ENCODE data around the gene PIGC.

The PIGC gene

GRCh38 chr1:172443666-172444453 lies at the start of gene PIGC:
TSS of gene PIGC (minus strand) at chr1:172444069. CDS start at chr1:172442622, 1,447 bp downstream.
- DNase-seq = peak; percentile 95

- DNase-seq = no peak
Observed at GRCh38 chr1:172492421-172492820, 48.6 kb upstream of the PIGC start.

DNA sequence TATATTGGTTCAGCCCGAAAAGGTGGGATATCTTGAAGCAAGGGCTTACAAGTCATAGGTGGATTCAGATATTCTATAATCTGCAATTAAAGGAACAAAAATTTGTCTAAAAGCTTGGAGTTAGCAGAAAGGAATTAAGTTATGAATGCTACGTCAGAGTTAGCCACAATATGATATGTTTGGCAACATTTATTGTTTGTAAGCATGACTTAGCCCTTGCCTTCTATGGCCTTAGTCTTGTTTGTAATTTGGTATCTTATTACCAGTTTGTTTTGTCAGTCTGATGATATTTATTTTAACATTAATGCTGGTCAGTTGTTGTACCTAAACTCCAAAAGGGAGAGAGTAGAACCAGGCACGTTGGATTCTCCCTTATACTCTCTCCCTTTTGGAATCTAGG lies 46.0 kb upstream of the PIGC start:
- no peak for DNase-seq

- no peak for DNase-seq
Observed at GRCh38 chr1:172488393-172488792, 44.5 kb upstream of the PIGC start.

DNA sequence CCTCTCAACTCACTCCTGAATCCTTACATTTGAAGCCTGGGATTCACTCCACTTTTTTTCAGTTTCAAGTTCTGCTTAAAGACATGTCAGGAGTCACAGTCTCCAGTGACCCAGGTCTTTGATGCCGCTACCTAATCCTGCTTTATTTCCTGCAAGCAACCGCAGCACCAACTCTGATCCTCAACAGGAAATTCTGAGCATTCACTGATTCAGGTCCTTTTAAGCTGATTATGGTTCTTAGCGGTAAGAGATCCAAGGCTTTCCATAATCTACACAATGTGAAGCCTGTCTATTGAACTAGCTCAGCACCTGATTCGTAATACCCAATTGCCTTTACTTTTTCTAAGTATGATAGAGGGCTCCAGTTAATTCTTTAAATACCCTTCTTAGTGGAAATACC lies 43.7 kb upstream of the PIGC start:
- DNase-seq = no peak

DNA sequence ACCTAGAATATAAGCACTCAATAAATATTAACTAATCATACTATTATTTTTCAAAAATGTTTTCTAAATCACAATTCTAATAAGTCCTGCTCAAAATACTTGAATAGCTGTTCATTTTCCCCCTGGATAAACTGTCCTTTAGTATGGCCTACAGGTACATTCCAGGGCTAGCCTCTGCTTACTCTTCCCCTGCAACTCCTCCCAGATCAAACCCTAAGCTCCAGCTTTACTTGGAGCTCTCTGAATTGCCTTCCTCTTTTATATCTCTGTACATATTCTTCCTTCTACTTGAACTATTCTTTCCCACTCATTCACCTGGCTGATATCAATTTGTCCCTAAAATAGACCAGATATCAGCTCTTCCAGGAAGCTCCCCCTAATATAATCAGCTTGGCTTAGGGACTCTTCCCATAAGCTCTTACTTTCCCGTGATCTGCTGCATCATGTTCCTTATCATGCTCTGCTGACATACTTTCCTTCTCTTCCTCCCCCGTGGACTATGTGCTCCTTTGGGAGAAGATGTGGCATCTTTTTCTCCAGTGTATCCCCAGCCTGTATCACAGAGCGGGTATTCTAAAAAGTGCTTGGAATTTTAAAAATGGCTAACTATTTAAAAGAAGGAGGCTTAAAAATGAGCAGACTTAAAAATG lies 43.1 kb upstream of the PIGC start:
- no peak for DNase-seq

GRCh38 chr1:172485626-172486025 lies 41.8 kb upstream of the PIGC start:
- DNase-seq = no peak

- no peak for DNase-seq
Observed at GRCh38 chr1:172484252-172484651, 40.4 kb upstream of the PIGC start.

DNA sequence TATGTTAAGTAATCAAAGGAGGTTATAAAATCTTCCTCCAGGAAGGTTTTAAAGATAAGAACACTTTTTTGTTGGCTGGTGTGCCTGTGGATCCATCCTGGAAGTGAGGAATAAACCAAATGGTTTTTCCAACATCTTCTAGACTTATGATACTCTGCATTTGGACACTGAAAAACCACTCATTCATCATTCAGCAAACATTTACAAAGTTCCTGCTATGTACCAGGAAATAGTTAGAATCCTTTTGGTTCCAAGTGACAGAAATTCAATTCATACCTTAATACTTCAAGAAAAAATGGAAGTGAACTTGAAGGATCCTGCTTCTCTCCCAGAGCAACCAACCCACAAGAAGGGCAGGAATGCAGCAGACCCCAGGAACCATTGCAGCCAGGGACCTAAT lies 39.6 kb upstream of the PIGC start:
- no peak for DNase-seq

GRCh38 chr1:172482044-172482443 lies 38.2 kb upstream of the PIGC start:
- DNase-seq = no peak

- DNase-seq = no peak
Observed at GRCh38 chr1:172480431-172480830, 36.6 kb upstream of the PIGC start.

DNA sequence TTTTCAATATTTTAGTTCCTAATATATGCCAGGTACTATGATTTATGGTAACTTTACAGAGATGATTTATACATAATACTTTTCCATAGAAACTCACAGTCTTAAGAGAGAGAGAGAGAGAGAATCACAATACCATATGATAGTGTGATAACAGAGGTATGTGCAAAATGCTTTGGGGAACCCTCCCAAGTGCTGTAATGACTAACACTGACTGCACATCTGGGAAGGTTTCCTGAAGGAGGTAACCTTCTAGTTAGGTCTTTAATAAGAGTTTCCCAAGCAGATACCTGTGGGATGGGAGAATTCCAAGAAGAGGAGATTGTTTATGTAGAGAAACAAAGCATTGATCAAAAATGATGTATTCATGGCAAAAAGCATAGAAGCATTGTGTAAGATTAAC lies 34.6 kb upstream of the PIGC start:
- DNase-seq = no peak

GRCh38 chr1:172477741-172478140 lies 33.9 kb upstream of the PIGC start:
- no peak for DNase-seq

GRCh38 chr1:172477216-172477615 lies 33.3 kb upstream of the PIGC start:
- DNase-seq = no peak

DNA sequence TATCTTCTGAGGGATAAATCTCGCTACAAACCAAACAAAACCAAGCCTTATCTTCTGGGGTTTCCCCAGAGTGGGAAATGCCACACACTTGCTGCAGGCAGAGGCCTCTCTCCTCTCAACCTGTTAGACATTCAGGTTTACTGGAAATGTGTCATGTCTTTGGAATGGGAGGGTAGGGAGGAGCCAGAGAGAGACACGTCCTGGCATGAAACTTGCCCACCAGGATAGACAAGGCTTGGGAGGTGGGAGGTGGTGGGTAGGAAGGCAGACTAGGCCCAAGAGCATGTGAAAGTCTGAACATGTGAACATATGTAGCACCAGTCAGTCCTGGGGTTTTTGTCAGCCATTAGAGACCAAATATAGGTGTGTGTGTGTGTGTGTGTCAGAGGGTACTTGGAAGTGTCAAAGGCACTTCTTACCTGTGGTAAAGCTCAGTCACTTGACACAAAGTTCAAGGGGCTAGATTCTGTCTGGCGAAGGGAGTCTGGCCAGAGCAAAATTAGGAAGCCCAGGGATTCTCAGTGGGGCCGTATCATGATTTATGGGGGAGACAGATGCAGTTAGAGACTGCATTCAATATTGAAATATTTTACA lies 32.4 kb upstream of the PIGC start:
- no peak for DNase-seq

GRCh38 chr1:172473842-172474241 lies 30.0 kb upstream of the PIGC start:
- DNase-seq = no peak

DNA sequence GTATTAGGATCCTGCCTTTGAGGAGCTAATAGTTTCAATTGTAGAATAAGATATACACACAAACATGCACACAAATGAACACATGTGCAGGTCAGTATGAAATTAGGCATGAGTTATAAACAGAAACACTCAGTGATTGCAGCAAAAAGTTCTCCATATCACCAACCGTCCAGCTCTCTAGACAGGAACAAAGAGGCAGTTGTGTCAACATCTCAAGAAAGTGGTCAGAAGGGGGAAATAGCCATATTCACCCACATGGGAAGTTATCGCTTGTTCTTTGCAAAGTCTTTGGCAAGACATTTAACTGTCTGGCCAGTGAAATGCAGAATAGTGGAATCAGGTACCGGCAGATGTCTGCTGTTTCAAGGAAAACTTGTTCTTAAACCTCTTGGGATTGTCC lies 29.4 kb upstream of the PIGC start:
- no peak for DNase-seq

GRCh38 chr1:172472495-172472894 lies 28.6 kb upstream of the PIGC start:
- no peak for DNase-seq

DNA sequence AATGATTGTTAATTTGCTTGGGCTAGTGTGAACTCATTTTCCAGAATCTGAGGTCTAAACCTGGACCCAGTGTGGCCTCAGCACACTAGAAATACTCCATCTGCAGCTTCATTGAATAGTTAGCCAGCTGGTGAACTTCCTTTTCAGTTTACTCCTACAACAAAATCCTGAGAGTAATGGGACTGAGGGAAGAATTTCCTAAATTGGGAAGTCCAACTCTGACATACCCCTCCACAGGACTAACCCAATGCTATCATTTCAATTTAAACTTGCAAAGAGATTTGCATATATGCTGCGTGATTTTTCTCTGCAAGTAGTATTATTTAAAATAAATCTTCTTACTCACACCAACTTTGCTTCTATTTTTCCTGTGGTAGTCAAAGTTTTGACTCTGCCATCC lies 27.8 kb upstream of the PIGC start:
- no peak for DNase-seq

DNA sequence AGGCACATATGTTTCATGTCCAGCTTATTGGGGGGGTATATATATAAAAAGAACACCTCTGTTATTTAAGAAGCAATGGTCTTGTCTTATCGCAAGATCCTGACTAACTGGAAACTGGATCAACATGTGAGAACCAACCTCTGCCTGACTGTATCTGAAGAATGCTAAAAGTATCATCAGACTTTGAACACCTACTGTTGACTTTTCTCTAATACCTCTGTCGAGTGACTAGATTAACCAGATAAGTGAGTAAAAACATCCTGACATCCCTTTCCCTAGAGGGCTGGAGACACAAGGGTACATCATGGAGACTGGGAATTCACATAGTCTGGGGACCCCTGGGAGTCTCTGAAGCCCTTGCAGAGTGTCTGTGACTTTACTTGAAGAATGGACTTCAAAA lies 26.3 kb upstream of the PIGC start:
- no peak for DNase-seq

DNA sequence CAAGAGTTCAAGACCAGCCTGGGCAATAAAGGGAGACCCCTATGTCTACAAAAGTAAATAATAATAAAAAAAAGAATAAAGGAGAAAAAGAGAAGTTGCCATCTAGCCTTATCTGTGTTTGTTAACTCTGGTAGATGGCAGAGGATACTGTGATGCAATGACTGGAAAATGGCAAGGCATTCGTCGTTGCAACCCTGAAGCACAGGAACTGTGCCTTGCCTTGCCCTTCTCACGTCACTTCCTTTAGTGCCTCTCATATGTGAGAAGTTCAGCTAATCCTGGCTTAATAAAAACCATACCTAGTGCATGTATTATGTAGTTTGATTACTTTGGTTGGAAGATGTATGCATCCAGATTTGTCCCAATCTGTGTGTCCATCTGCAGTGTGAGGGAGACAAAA lies 25.8 kb upstream of the PIGC start:
- DNase-seq = no peak

GRCh38 chr1:172468296-172468695 lies 24.4 kb upstream of the PIGC start:
- no peak for DNase-seq

DNA sequence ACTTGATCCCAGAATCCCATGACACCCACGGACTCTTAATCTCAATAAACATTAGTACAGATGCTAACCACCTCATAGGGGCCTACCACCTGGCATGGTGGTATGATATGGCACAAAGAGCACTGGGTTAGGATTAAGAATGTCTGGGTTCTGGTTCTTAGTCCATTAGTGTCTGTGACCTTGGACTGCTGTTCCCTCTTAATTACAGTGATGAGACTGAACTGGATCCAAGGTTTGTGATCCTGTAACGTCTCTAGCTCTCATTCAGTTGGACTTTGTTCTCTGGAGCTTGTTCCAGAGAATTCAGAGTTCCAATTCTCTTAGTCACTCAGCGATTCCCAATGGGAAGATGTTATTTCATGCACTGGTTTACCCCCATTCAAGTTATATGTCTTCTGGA lies 23.6 kb upstream of the PIGC start:
- no peak for DNase-seq

GRCh38 chr1:172466795-172467407 lies 23.0 kb upstream of the PIGC start:
- DNase-seq = no peak

Measured in activated CD4-positive, alpha-beta T cell treated with anti-CD3 and anti-CD28 coated beads, Interleukin-10, Interleukin-2, amounts not matched to agents 100 ng/mL and 50 ng/mL, durations not matched to agents 16 hours and 8 hours (primary cell).